Activated CD8-positive, alpha-beta memory T cell treated with anti-CD3 and anti-CD28 coated beads, Interleukin-2, amount 50 U/mL, for 1 hour (primary cell): ENCODE measurements around the gene CYTH4.

Source experiments
- DNase-seq: peaks from one replicate; pipeline ENCODE4 v3.0.0-alpha.2; 2020; ENCODE audit errors: extremely low read depth

CYTH4 gene

DNA sequence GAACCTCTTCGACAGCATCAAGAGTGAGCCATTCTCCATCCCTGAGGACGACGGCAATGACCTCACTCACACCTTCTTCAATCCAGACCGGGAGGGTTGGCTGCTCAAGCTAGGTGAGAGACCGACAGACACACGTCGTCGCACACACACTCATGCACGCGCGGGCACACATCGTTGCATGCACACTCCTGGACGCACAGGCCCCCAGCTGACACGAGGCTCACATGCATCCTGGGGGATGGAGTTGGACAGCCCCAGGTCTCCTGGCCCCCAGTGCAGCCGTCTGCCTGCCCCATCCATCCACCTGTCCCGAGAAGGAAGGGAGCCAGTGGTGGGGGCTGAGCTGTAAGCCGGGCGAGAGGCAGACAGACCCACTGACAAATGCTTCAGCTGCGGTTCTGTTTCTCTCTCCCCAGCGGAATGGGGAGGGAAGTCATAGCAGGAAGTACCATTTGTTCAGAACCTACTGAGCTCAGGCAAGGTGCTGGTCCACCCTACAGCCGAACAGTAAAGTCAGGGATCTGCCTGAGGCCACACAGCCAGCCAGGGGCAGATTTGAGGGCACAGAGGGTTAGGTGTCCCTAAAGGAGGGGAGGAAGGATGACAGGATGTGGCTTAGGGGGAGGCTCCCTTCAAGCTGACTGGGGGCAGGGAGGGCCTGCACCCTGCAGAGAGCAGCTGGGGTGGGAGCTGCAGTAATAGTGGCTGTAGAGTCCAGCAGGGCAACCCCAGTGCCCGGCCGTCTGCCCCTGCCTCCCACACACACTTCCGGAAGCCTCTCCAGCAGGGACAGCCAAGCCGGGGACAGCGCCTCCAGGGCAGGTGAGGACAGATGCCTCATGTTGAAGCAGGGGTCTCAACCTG is 27.1 kb downstream of the CYTH4 start:
- DNase-seq: no peak

DNA sequence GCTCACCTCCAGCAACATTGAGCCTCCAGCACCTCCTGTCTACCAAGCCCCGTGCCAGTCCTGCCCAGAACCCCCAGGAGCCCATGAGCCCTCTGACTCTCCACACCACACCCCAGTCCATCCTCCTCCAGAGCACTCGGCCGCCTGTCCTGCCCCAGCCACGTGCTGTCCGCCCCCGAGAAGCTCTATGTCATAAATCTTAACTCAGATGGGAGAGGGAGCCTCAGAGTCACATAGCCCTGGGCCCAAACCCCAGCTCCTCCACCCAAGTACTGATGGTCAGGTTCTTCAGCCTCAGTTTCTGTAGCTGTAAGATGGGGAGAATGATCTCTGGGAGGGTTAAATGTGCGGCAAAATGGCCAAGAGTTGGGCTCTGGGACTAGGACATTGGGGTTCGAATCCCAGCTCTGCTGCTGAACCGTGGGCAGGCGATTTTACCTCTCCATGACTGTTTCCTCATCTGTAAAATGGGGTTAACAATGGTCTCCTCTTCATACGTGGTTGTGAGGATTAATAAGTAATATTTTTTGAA is 27.8 kb downstream of the CYTH4 start:
- DNase-seq: no peak

DNA sequence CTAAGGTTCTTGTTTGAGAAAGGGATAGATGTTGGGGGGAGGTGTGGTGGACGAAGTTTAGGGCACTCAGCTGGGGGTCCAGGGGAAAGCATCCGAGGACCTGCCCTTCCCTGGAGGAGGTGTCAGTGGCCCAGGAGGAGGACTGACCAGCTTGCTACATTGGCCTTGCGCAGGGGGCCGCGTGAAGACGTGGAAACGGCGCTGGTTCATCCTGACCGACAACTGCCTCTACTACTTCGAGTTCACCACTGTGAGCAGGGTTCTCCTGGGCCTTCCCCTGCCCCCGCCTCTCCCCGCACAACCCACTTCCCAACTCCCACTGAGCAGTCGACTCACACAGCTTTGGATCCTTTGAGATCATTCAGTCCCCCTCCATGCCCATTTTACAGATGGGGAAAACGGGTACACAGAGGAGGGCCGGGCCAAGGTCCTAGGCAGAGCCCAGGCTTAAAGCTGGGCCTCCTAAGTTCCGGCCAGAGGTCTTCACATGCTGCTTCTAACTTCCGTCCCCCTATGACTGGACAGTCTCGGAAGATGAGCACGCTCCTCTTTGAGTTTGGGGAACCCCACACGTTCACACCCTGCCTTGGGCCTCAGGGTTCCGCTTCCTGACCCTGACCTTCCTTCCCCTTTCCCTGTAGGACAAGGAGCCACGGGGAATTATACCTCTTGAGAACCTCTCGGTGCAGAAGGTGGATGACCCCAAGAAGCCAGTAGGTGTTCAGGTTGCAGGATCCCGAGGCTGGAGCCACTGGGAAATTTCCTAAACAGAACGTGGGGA is 28.7 kb downstream of the CYTH4 start:
- no peak for DNase-seq

DNA sequence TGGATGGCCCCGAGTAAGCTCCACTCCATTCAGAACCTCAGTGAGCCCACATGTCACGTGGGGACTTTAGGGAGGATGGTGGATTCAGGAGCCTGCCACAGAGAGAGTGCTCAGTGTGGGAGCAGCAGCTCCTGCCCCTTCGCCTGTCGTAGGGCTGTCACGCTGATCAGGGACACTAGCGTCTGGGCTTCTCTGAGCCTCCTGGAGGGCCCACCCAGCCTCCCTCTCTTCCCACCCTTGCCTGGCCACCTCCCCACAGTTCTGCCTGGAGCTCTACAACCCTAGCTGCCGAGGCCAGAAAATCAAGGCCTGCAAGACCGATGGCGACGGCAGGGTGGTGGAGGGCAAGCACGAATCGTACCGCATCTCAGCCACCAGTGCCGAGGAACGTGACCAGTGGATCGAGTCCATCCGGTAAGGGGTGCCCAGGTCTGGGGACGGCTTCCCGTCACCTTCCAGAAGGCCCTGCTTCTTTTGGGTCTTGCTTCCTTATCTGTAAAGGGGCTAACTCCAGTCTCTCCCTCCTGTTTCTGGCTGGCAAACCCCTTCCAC is 29.5 kb downstream of the CYTH4 start:
- no peak for DNase-seq

DNA sequence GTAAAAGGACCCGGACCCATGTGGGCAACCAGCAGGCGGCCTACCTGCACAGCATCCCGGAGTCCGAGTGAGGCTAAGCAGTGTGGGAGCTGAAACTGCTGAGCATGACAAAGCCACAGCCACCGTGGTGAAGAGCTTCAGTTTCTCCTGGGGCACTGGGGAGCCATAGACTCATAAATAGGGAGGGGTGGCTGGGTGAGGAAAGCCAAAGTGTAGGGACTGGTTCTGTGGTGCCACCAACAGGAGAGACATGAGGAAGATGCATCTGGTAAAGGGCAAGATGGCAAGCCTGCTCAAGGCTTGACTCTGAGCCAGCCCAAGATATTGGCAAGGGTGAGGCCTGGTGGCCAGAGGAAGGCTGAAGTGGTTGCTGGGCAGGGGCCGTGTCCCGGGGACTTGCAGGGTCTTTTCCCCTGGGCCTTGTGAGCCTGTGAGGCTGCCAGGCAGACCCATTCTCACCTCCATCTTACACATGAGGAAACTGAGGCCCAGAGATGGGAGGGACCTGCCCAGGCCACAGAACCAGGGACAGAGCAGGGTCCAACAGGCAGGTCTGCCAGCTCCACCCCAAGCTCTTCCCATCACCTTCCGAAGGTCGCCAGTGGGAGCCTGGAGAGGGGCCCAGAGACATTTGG is 30.4 kb downstream of the CYTH4 start:
- no peak for DNase-seq

DNA sequence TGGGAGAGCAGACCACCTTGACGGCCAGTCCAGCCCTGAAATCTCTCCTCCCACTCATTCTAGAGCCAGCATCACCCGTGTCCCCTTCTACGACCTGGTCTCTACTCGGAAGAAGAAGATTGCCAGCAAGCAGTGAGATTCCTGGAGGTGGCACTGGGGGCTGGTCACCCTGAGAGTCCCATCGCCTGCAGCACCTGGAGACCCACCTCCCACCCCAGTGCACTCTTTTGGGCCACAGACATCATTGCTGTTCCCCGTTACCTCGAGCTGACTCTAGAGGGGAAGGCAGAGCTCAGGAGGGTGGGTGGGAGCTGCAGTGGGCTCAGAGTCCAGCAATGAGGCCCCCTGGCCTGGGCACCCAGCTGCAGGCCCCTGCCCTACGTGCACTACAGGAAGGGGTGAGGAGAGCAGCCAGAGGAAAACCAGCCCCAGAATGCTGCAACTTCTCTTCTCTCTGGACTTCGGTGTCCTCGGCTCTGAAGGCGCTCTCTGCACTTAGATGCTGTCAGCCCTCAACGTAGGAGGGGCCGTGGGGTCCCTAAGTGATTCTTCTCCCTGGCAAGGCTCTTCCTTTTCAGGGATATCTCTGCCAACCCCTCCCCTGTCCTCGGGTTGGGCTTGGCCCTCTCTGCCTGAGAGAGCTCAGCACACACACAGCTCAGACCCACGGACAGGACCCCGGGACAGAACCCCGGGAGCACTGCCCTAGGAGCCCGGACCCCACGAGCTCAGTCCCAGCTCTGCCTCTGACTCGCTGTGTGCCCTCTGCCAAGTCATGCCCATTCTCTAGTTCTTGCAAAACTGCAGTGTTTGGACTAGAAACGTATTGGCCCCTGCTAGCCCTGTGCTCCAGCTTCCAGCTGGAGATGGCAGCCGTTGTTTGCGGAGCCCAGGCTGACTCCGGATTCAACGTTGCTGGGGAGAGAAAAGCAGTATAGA is 31.3 kb downstream of the CYTH4 start:
- no peak for DNase-seq

DNA sequence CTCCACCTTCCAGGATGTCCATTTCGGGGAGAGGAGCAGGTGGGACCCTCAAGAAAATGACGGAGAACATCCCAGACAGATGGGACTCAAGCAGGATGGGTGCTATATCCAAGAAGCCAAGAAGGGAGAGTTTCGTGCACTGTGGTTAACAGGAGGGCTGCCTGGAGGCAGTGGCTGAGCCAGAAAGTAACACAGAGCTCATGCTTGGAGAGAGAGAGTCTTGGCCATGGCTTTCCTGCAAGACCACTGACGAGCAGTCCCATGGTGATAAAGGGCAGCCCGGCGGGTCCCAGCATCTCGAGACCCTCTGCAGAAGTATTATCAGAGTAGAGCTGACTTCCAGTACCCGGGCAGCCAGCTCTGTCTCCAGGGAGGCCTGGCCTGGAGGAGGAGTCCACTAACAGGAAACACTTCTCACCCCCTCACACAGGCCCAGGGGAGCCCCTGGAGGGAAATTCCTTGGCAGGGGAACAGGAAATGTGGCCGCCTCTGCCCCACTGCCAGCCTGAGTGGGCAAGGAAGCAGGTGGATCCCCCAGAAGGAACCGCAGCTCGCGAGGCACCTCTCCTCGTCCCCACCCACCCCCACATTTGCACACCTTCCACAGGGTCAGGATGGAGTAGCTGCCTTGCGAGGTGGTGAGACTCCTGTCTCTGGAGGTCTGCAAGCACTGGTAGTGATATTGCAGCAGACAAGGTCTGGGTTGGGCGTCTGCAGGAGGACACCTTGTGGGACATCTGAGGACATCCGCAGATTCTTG is 32.2 kb downstream of the CYTH4 start:
- no peak for DNase-seq

DNA sequence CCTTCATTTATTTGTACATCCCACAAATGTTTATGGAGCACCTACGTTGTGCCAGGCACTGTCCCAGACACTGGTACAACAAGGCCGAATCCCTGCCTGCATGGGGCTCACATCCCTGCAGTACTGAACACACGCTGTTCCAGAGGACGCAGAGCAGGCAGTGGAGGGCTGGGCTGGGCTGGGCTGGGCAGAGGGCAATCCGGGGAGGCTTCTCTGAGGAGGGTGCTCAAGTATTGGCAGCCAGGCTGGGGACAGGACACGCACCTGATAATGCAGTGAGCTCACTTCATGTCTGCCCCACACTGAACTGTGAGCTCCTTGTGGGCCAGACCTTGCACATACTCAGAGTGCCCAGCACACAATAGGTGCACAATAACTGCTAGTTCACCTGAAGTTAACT is 34.1 kb downstream of the CYTH4 start:
- no peak for DNase-seq

DNA sequence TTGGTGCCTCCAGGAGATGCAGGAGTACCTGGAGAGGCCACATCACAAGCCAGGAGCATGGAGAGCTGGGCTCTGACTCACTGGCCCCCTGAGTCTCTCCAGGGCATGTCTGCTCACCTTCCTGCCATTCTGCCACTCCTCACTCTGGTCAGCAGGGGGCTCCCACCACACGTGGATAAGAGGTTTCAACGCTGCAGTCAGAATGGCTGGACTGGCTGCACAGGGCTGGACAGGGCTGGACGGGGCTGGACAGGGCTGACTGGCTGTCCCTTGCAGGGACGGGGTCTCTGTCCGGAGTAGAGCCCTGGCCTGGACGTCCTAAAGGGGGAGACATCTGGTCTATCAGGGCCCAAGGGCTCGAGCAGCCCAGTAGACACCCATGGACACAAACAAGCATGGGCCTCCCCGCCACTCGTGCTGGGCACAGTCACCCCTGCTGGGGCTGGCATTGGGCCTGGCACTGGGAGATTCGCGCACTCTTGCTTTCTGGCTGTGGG is 34.6 kb downstream of the CYTH4 start:
- no peak for DNase-seq

DNA sequence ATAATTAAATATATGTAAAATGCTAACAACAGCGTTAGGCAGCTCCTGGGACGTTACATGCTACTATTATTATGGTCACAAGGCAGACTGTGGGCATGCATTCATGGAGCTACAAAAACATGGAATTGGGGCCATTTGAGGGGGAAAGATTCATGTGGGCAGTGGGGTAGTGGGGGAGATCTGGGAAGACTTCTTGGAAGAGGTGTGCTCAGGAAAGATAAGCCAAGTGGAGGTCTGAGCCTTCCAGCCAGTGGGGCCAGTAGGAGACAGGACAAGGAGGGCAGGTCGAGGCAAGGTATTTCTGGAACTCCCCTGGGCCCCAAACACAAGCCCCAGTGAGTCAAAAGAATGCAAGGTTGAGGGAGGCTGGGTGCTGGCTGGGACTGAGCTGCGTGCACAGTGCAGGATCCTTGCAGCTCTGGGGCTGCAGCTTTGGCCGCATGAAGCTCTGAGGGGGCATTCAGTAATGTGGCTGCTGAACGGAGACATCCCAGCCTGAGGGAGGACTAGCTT is 35.4 kb downstream of the CYTH4 start:
- no peak for DNase-seq

DNA sequence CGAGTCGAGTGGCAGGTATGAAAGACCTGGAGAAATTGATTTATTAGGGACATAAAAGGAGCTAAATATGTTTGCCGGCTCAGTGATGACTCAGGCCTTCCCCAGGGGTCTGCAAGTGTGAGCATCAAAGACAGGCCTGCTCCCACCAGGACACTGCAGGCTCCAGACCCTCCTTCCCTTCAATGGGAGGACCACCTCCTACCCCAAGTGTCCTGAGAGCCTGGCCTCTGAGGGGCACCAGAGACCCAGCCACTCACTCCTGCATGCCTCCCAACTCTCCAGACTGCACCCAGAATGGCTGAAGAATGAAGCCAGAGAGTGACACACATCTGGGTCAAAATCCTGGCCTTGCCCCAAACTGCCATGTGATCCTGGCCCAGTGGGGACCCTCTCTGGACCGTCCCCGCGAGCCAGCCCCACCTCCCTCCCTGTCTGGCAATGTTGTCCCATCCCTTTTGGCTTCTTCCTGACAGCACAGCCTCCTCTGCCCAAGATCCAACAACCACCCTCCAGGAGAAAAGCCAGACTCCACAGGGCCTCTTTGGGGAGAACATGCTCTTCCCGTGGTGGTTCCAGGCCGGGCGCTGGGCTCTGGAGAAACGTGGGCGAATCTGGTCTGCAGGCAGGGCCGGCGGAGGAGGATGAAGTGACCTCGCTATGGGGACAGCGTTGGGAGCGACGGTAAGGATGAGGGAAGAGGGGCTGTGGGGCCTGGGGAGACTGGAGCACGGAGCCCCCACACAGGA is 36.2 kb downstream of the CYTH4 start:
- no peak for DNase-seq

DNA sequence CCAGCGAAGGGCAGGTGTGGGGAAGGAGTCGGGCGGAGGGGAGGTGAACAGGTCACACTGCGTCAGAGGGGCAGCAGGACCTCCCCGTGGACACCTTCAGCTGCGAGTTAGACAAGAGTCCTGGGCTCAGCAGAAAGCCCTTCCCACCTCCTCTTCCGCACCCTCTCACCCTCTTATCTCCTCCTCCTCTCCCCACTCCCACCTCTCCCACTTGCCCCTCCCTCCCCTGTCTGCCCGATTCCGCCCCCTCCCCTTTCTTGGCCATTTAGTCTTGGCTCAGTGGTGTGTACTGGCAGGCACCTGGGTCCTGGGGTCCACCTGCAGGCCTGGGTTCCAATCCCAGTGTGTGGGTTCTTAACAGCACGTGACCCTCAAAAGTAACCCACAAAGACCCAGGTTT is 37.2 kb downstream of the CYTH4 start:
- DNase-seq: no peak

DNA sequence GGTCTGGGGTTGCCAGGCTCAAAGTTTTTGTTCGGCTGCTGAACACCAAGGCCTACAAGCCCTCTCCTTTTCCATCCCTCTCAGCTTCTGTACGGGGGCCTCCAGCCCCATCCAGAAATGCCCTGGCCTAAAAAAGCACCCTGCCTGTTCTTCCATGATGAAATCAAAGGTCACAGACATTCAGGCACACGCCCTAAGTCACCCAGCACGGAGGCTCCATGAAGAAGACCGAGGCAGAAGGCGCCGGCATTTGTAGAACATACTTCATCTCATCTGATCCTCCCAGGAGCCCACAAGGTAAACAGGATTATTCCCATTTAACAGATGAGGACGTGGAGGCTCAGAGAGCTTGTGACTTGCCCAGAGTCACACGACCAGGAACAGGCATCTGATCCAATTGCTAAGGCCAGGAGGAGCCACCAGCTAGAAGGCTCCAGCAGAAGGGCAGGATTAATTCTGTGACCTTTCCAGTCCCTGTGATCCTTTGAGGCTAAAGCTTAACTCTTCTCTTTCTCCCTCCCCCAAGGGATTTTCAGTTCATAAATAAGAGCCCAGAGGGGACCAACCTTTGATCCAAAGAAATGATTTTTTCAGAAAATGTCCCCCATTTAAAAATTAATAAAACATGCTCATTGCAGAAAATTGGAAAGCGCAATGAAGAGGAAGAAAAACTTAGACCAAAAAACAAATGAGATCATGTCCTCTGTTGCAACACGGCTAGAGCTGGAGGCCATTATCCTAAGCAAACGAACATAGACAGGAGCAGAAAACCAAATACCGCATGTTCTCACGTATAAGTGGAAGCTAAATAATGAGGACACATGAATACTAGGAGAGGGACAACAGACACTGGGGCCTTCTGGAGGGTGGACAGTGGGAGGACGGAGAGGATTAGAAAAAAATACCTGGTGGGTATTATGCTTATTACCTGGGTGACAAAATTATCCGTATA is 38.7 kb downstream of the CYTH4 start:
- DNase-seq: no peak

DNA sequence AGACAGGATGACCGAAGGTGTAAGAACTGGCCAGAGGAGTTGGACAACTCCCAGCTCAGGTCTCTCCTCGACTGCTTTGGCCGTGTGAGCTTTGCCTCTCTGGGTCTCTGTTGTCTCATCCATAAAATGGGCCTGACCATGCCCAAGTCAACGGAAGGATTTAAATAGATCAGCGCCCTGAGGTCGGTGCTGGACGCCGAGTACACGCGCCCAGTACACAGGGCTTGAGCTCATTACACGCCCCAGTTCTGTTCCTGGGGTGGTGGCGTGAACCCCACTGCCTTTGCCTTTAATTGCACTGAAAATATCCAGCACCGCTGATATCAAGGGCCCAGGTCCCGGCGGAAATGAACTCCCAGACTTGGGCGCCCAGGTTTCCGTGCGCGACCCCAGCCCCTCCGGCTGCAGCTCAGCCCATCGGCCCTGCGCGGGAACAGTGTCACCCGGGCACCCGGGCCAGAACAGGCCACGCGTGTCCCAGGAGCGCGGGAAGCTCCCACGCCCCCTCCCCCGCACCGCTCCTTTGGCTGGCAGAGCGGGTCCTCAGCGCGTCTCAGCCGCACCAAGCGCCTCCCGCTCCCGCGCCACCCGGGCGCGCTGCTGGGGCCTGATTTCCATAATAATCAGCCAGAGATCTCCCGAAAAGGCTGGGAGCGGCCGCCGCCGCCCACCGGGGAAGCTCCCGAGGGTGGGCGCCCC is 42.2 kb downstream of the CYTH4 start:
- DNase-seq: no peak

DNA sequence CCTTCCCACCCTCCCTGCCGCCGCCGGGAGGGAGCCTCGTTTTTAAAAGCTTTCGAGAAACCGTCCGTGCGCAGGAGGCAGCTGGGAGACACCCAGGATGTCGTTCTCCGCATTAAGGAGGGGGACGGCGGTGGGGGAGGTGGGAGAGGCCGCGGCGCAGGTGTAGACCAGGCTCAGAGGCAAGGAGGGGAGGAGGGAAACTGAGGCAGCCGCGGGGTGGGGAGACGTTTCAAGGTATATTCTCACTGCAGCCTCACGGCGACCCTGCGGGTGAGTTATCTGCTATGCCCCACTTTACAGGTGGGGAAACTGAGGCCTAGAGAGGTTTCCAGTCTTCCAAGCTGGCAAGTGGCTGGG is 42.7 kb downstream of the CYTH4 start:
- no peak for DNase-seq

DNA sequence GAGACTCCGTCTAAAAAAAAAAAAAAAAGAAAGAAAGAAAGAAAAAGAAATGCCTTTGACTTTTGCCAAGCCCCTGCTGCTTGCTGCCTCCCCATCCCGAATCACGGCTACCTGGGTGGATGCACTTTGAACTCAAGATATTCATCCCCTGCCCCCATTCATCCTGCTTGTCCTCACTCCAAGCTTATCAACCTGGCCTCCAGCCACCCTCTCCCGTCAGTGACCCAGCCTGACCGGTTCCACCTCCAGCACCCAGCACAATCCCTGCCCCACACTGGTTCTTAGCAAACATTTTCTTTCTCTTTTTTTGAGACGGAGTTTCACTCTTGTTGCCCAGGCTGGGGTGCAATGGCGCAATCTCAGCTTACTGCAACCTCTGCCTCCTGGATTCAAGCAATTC is 44.4 kb downstream of the CYTH4 start:
- DNase-seq: no peak

DNA sequence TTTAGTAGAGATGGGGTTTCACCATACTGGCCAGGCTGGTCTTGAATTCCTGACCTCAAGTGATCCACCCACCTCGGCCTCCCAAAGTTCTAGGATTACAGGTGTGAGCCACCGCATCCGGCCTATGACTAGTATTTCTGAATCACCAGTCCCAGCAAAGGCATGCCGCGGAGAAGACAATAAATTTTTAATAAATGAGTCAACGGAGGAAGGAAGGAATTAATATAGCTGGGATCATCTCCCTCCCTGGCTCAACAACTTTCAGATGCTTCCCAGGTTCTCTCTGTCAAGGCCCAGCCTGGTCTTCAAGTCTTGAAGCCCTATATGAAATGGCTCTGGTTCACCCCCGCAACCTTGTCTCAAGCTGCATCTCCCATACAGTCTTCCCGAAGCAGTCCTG is 45.7 kb downstream of the CYTH4 start:
- no peak for DNase-seq
